Neural progenitor cell (in vitro differentiated cells): ENCODE results near the gene ZBTB24. TPM values are rescaled to one million over a fixed set of nuclear protein-coding genes. Genes with fewer than 3 reads are reported as not detected.

Experiments
- DNase-seq: peaks from one replicate; pipeline ENCODE4 v3.0.0-alpha.2; 2016; ENCODE audit warnings: low spot score
- H2AFZ ChIP-seq: fragments of 200-600 bp; sonication (generic); replicated peaks from 2 replicates; pipeline ENCODE4 v1.6.1; 2016; ENCODE audit warnings: antibody characterized with exemption
- H3F3A ChIP-seq: fragments of 200-600 bp; sonication (generic); 2 replicates; pipeline ENCODE4 v1.6.1; 2016; ENCODE audit warnings: antibody characterized with exemption, low read depth
- H3K27ac ChIP-seq: fragments of 200-600 bp; sonication (generic); 2 replicates; pipeline ENCODE4 v1.5.1; 2016; ENCODE audit warnings: mild to moderate bottlenecking
- H3K27me3 ChIP-seq: fragments of 200-600 bp; sonication (generic); 2 replicates; pipeline ENCODE4 v1.6.1; 2016; ENCODE audit warnings: mild to moderate bottlenecking, moderate library complexity
- H3K36me3 ChIP-seq: fragments of 200-600 bp; sonication (generic); 2 replicates; pipeline ENCODE4 v1.5.1; 2016
- H3K4me1 ChIP-seq: fragments of 200-600 bp; sonication (generic); 2 replicates; pipeline ENCODE4 v1.6.1; 2016; ENCODE audit warnings: mixed run types
- H3K4me2 ChIP-seq: fragments of 200-600 bp; sonication (generic); 2 replicates; pipeline ENCODE4 v1.6.1; 2016
- H3K4me3 ChIP-seq: fragments of 200-600 bp; sonication (generic); 2 replicates; pipeline ENCODE4 v1.5.1; 2016
- H3K79me2 ChIP-seq: fragments of 200-600 bp; sonication (generic); 2 replicates; pipeline ENCODE4 v1.6.1; 2016; ENCODE audit warnings: low read depth
- H3K9ac ChIP-seq: fragments of 200-600 bp; sonication (generic); 2 replicates; pipeline ENCODE4 v1.6.1; 2016
- H3K9me3 ChIP-seq: fragments of 200-600 bp; sonication (generic); 2 replicates; pipeline ENCODE4 v1.5.1; 2016; ENCODE audit warnings: low read depth
- H4K20me1 ChIP-seq: fragments of 200-600 bp; sonication (generic); 2 replicates; pipeline ENCODE4 v1.6.1; 2016; ENCODE audit warnings: low read depth
- H3K27ac Mint-ChIP-seq: 3 replicates; pipeline ENCODE4 v1.8.0; 2021; ENCODE audit warnings: mixed read lengths
- H3K27me3 Mint-ChIP-seq: 2 replicates; pipeline ENCODE4 v1.8.0; 2022; ENCODE audit warnings: low read depth, mild to moderate bottlenecking, inconsistent platforms, moderate library complexity, mixed read lengths; ENCODE audit not compliant: insufficient read depth
- H3K36me3 Mint-ChIP-seq: 3 replicates; pipeline ENCODE4 v1.8.0; 2021; ENCODE audit warnings: mixed read lengths
- H3K4me1 Mint-ChIP-seq: 3 replicates; pipeline ENCODE4 v1.8.0; 2021; ENCODE audit warnings: mixed read lengths
- H3K4me3 Mint-ChIP-seq: 3 replicates; pipeline ENCODE4 v1.8.0; 2021; ENCODE audit warnings: mild to moderate bottlenecking, moderate library complexity, mixed read lengths
- H3K9me3 Mint-ChIP-seq: 3 replicates; pipeline ENCODE4 v1.8.0; 2020; ENCODE audit warnings: mixed read lengths
- EZH2 ChIP-seq: fragments of 200-600 bp; sonication (generic); IDR thresholded peaks from 2 replicates; pipeline ENCODE4 v1.6.1; 2017; ENCODE audit warnings: antibody characterized with exemption, mild to moderate bottlenecking, moderate library complexity
- EZH2phosphoT487 ChIP-seq: fragments of 200-600 bp; sonication (generic); IDR thresholded peaks from 2 replicates; pipeline ENCODE4 v1.6.1; 2017; ENCODE audit warnings: antibody characterized with exemption
- total RNA-seq: library from RNA; depleted of rRNA; stranded (reverse); fragments of >200 nt; gene quantifications from 2 replicates; pipeline ENCODE4 v1.2.3, GENCODE V29; 2015; ENCODE audit warnings: low replicate concordance
- TF ChIP-seq, protein P1 (sequence below): fragments of 200-600 bp; sonication (generic); IDR thresholded peaks from 2 replicates; pipeline ENCODE4 v1.5.1; 2017; ENCODE audit warnings: antibody characterized with exemption, mild to moderate bottlenecking

The ZBTB24 gene
- total RNA-seq, 1 donor from 2014 or later, result 17.3 TPM

- H2AFZ ChIP-seq, result no peak overlapping the region
- peaks cover 26% of the 10 kb centered on the region for H3F3A ChIP-seq
- H3K9me3 Mint-ChIP-seq, result no peaks in the 10 kb centered on the region
- H3K9ac ChIP-seq, result no peak overlapping the region
- H3K27me3 ChIP-seq, result no peaks in the 10 kb centered on the region
- H3K36me3 Mint-ChIP-seq, result peaks cover 49% of the 10 kb centered on the region
- TF ChIP-seq, protein P1, sequence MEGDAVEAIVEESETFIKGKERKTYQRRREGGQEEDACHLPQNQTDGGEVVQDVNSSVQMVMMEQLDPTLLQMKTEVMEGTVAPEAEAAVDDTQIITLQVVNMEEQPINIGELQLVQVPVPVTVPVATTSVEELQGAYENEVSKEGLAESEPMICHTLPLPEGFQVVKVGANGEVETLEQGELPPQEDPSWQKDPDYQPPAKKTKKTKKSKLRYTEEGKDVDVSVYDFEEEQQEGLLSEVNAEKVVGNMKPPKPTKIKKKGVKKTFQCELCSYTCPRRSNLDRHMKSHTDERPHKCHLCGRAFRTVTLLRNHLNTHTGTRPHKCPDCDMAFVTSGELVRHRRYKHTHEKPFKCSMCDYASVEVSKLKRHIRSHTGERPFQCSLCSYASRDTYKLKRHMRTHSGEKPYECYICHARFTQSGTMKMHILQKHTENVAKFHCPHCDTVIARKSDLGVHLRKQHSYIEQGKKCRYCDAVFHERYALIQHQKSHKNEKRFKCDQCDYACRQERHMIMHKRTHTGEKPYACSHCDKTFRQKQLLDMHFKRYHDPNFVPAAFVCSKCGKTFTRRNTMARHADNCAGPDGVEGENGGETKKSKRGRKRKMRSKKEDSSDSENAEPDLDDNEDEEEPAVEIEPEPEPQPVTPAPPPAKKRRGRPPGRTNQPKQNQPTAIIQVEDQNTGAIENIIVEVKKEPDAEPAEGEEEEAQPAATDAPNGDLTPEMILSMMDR, result no peak
- no peak for TF ChIP-seq EZH2phosphoT487
- no peak for TF ChIP-seq EZH2
- peak overlapping the region; percentile 99 for H3K4me2 ChIP-seq
- H3K9me3 ChIP-seq, result no peaks in the 10 kb centered on the region
- peaks cover 52% of the 10 kb centered on the region for H3K4me1 ChIP-seq
- H3K4me1 Mint-ChIP-seq, result peaks cover 37% of the 10 kb centered on the region
- peaks cover 6% of the 10 kb centered on the region for H3K36me3 ChIP-seq
- no peak overlapping the region for H3K27ac Mint-ChIP-seq
- DNase-seq, result no peak
- H4K20me1 ChIP-seq, result peaks cover 4% of the 10 kb centered on the region
- peak overlapping the region; percentile 35 for H3K4me3 ChIP-seq
- peak overlapping the region; percentile 75 for H3K27ac ChIP-seq
- H3K27me3 Mint-ChIP-seq, result peaks cover 2% of the 10 kb centered on the region
- peak overlapping the region; percentile 36 for H3K4me3 Mint-ChIP-seq
- peaks cover 94% of the 10 kb centered on the region for H3K79me2 ChIP-seq
These were observed 4.7 kb downstream of the ZBTB24 start for GRCh38 chr6:109478222-109478805.

GRCh38 chr6:109477725-109478124 lies 5.3 kb downstream of the ZBTB24 start:
- Mint-ChIP-seq H3K36me3 (peaks cover 53% of the 10 kb centered on the region), H3K27ac (peak overlapping the region; percentile 95), H3K4me1 (peaks cover 37% of the 10 kb centered on the region), H3K9me3 (no peaks in the 10 kb centered on the region), H3K4me3 (no peak overlapping the region), H3K27me3 (peaks cover 2% of the 10 kb centered on the region)
- Histone ChIP-seq H3K9ac (no peak overlapping the region), H4K20me1 (peaks cover 7% of the 10 kb centered on the region), H3K9me3 (no peaks in the 10 kb centered on the region), H3K79me2 (peaks cover 93% of the 10 kb centered on the region), H2AFZ (no peak overlapping the region), H3K4me2 (peak overlapping the region; percentile 99), H3K4me3 (peak overlapping the region; percentile 35), H3K27ac (peak overlapping the region; percentile 75), H3K4me1 (peaks cover 52% of the 10 kb centered on the region), H3K27me3 (no peaks in the 10 kb centered on the region), H3F3A (peaks cover 26% of the 10 kb centered on the region), H3K36me3 (peaks cover 6% of the 10 kb centered on the region)
- TF ChIP-seq EZH2 (no peak), EZH2phosphoT487 (no peak)
- TF ChIP-seq, protein P1, result no peak
- peak; percentile 61 for DNase-seq

DNA sequence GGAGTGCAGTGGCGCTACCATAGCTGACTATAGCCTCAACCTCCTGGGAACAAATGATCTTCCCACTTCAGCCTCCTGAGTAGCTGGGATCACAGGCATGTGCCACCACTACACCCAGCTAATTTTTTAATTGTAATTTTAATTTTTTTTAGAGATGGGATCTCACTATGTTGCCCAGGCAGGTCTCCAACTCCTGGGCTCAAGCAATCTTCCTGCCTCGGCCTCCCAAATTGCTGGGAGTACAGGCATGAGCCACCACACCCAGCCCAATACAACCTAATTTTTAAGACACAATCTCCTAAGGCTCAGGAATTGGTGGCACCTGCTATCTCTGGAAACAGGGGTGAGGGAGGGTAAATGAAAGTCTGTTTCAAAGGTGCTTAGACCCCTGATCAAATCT lies 5.8 kb downstream of the ZBTB24 start:
- H3K27me3 Mint-ChIP-seq, result peaks cover 3% of the 10 kb centered on the region
- no peaks in the 10 kb centered on the region for H3K9me3 Mint-ChIP-seq
- no peak overlapping the region for H3K4me3 Mint-ChIP-seq
- no peak for DNase-seq
- peaks cover 54% of the 10 kb centered on the region for H3K36me3 Mint-ChIP-seq
- Histone ChIP-seq H3K27me3 (no peaks in the 10 kb centered on the region), H3K4me3 (peak overlapping the region; percentile 35), H3K36me3 (peaks cover 6% of the 10 kb centered on the region), H3K4me2 (peak overlapping the region; percentile 99), H3K4me1 (peaks cover 52% of the 10 kb centered on the region), H3K9ac (no peak overlapping the region), H2AFZ (no peak overlapping the region), H3K9me3 (no peaks in the 10 kb centered on the region), H3K79me2 (peaks cover 88% of the 10 kb centered on the region), H3K27ac (peak overlapping the region; percentile 75), H4K20me1 (peaks cover 7% of the 10 kb centered on the region), H3F3A (peaks cover 26% of the 10 kb centered on the region)
- TF ChIP-seq EZH2phosphoT487, result no peak
- H3K27ac Mint-ChIP-seq, result no peak overlapping the region
- H3K4me1 Mint-ChIP-seq, result peaks cover 35% of the 10 kb centered on the region

DNA sequence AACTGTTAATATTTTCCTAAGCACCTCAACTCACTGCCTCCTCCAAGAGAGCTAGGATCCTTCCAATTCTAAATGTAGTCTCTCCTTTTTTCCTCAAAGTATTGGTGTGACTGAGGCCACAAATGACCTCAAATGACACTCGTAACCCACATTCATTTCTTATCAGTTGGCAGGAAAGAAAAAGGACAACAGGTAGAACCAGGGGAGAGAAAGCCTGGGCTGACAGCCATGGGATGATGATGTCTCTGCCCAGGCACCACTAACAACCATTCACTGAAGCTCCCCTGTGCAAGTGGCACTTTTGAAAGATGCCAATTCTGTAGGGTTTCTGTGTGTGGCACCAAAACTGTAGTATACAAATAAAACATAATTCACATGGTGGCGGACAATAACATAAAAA lies 7.4 kb downstream of the ZBTB24 start:
- Histone ChIP-seq H3K4me1 (peaks cover 37% of the 10 kb centered on the region), H3K36me3 (peaks cover 6% of the 10 kb centered on the region), H3K9me3 (no peaks in the 10 kb centered on the region), H3K9ac (no peak overlapping the region), H3K79me2 (peaks cover 72% of the 10 kb centered on the region), H3F3A (peaks cover 18% of the 10 kb centered on the region), H2AFZ (no peak overlapping the region), H3K27ac (no peak overlapping the region), H3K27me3 (no peaks in the 10 kb centered on the region), H3K4me3 (no peak overlapping the region), H4K20me1 (peaks cover 7% of the 10 kb centered on the region), H3K4me2 (no peak overlapping the region)
- TF ChIP-seq EZH2phosphoT487, result no peak
- TF ChIP-seq EZH2, result no peak
- TF ChIP-seq, protein P1, result no peak
- peaks cover 24% of the 10 kb centered on the region for H3K4me1 Mint-ChIP-seq
- no peaks in the 10 kb centered on the region for H3K9me3 Mint-ChIP-seq
- peaks cover 3% of the 10 kb centered on the region for H3K27me3 Mint-ChIP-seq
- H3K27ac Mint-ChIP-seq, result no peak overlapping the region
- H3K4me3 Mint-ChIP-seq, result no peak overlapping the region
- DNase-seq, result no peak
- peaks cover 50% of the 10 kb centered on the region for H3K36me3 Mint-ChIP-seq
